Bronchial epithelial cell (primary cell): Measurements from ENCODE around the gene KDM1A. TPM values are rescaled to one million over a fixed set of nuclear protein-coding genes. Genes with fewer than 3 reads are reported as not detected.

Source experiments
- DNase-seq: peaks from one replicate; pipeline ENCODE4 v3.0.0-alpha.2; 2010; ENCODE audit warnings: low read depth
- FAIRE-seq: peaks from 2 replicates; lab custom pipeline; 2011; peaks lifted over from hg19 to GRCh38; lab: Jason Lieb, UNC
- H3K27me3 ChIP-seq: 2 replicates; pipeline ENCODE4 v1.5.1; 2011; ENCODE audit warnings: low read length; ENCODE audit not compliant: control insufficient read depth, insufficient read depth
- H3K36me3 ChIP-seq: 2 replicates; pipeline ENCODE4 v1.5.1; 2011; ENCODE audit warnings: low read length; ENCODE audit not compliant: control insufficient read depth, insufficient read depth
- H3K4me3 ChIP-seq: 2 replicates; pipeline ENCODE4 v1.5.1; 2011; ENCODE audit warnings: mild to moderate bottlenecking, low read depth, low read length, control low read depth
- CTCF ChIP-seq: IDR thresholded peaks from 2 replicates; pipeline ENCODE4 v1.5.1; 2011; ENCODE audit warnings: mild to moderate bottlenecking, moderate library complexity, low read length, control low read depth, inconsistent platforms; ENCODE audit not compliant: insufficient read depth, severe bottlenecking
- total RNA-seq: library from RNA; depleted of rRNA; stranded (reverse); fragments of >200 nt; gene quantifications from 2 replicates; pipeline ENCODE4 v1.2.1, GENCODE V29; 2014

Gene KDM1A
- total RNA-seq, 1 donor from 2014 or later: 71.1 TPM

GRCh38 chr1:23122796-23123195 lies 103.5 kb downstream of the KDM1A start:
- peak; percentile 47 for DNase-seq
- no peak for FAIRE-seq
- Histone ChIP-seq H3K36me3 (no peaks in the 10 kb centered on the region), H3K27me3 (no peaks in the 10 kb centered on the region), H3K4me3 (no peak overlapping the region)
- no peak for TF ChIP-seq CTCF

DNA sequence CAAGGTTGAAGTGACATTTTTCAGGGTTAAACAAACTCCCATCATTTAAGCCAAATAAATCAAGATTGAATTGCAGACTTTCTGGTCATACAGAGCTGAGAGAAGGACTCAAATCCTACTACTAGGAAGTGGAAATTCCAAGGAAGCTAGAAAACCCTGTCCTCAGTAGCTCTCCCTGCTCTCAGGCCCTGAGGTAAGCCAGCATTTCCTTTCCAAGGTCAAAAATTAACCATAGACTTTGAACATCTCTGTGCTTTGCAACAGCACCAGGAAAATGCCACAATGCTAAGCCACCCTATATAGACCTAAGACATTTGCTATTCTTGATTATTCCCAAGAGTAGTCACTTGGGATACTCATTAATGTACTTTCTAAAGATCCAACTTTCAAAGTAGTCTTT lies 104.3 kb downstream of the KDM1A start:
- Histone ChIP-seq H3K36me3 (no peaks in the 10 kb centered on the region), H3K4me3 (no peak overlapping the region), H3K27me3 (no peaks in the 10 kb centered on the region)
- TF ChIP-seq CTCF: no peak
- no peak for DNase-seq
- FAIRE-seq: no peak

DNA sequence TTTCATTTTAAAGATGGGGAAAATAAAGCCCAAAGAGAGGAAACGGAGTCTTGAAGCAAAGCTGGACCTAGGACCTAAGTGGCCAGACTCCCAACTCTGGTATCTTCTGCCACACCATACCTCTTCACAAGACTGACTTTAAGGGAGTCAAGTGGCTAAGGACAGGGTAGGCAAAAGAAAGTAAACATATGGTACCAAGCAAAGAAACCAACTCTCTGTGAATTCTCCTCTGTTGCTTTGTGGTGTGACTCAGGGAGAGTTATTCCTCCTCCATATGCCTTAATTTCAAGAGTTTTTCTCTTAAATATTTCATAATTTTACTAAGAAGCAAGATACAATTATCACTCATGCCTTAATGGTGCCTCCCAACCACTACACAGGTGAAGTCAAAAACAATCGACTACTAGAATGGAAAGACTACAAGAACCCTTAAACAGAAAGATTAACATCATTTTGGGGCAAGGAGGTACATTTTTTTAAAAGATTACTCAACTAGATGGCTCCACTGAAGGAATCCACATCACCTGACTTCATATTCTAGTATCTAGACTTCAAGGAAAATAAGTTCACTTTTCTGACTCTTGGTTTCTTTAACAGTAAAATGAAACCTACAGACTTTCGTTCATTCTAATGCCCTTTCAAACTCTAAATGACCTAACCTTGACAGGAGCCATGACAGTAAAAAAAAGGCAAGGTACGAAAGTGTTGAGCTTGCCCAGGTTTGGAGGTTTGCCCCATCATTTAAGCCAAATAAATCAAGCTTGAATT lies 105.2 kb downstream of the KDM1A start:
- FAIRE-seq: no peak
- TF ChIP-seq CTCF: no peak
- no peak for DNase-seq
- no peak overlapping the region for H3K4me3 ChIP-seq
- H3K27me3 ChIP-seq: no peaks in the 10 kb centered on the region
- H3K36me3 ChIP-seq: no peaks in the 10 kb centered on the region

- H3K36me3 ChIP-seq: no peaks in the 10 kb centered on the region
- DNase-seq (no peak), FAIRE-seq (no peak)
- no peak for TF ChIP-seq CTCF
- no peak overlapping the region for H3K4me3 ChIP-seq
- H3K27me3 ChIP-seq: no peaks in the 10 kb centered on the region
Observed at GRCh38 chr1:23125489-23125888, 106.2 kb downstream of the KDM1A start.

DNA sequence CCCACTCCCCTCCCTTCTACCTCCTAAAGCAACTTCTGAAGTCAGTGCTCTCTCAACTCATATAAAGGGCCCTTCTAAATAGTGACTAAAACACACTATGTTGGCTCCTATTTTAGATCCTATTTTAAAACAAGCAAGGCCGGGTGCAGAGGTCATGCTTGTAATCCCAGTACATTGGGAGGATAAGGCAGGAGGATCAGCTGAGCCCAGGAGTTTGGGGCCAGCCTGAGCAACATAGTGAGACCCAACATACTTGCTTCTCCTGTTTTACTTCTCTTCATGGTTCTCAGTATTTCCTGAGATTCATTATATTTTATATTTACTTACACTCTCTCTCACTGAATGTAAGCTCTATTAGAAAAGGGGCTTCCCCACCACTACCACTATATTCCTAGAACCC lies 106.9 kb downstream of the KDM1A start:
- H3K27me3 ChIP-seq: no peaks in the 10 kb centered on the region
- TF ChIP-seq CTCF: no peak
- H3K36me3 ChIP-seq: no peaks in the 10 kb centered on the region
- no peak for FAIRE-seq
- no peak overlapping the region for H3K4me3 ChIP-seq
- no peak for DNase-seq

DNA sequence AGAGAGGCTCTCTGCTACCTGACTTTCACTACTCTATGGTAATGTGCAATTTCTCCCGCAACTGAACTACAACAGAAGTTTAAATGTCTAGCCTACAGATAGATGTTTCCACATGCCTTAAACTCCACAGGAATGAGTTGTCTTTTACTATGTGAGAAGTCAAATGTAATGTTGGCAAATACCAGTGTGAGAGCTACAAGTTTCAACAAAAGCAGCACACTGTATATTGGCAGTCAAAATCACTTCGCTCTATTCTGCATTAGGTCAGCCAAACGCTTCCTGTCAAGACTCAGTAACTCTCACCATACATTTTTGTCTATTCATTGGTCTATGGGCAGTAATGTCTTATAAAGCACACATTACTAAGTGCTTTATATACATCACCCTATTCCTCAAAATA lies 107.5 kb downstream of the KDM1A start:
- DNase-seq: peak; percentile 97
- FAIRE-seq: no peak
- Histone ChIP-seq H3K4me3 (no peak overlapping the region), H3K36me3 (no peaks in the 10 kb centered on the region), H3K27me3 (no peaks in the 10 kb centered on the region)
- no peak for TF ChIP-seq CTCF
